Measurements from ENCODE around the gene WNT7A. TPM values are rescaled to one million over a fixed set of nuclear protein-coding genes. Genes with fewer than 3 reads are reported as not detected.

WNT7A gene
- total and polyA plus RNA-seq, 8 donors = 0.35 TPM; not detected in 7

- no peak for TF ChIP-seq POLR2A (IDR thresholded peaks at IDR 0.05)
- TF ChIP-seq EP300 (IDR thresholded peaks at IDR 0.05) = no peak
- TF ChIP-seq POLR2AphosphoS5 (IDR thresholded peaks at IDR 0.05) = no peak
- TF ChIP-seq CTCF (IDR thresholded peaks at IDR 0.05) = no peak
- peaks cover 0 to 11% (median 0%) of the 10 kb centered on the region in 4 donors for H3K9me3 ChIP-seq
- DNase-seq = no peak
- 78 to 92% (median 85%) methylated on average over 3 of the region's 3 CpGs for WGBS, 5 donors
- no peaks in the 10 kb centered on the region for H3K27me3 ChIP-seq
- no peaks in the 10 kb centered on the region for H3K36me3 ChIP-seq
- H3K4me1 ChIP-seq = no peaks in the 10 kb centered on the region
- no peak overlapping the region for H3K27ac ChIP-seq
- intact Hi-C loops (cut with DNase I; ENCODE audit: low total_unique reads) = no loop called here
- H3K4me3 ChIP-seq = no peak overlapping the region
Measured at GRCh38 chr3:13825311-13825579, 54.6 kb downstream of the WNT7A start.

- TF ChIP-seq EP300 (IDR thresholded peaks at IDR 0.05) (no peak), POLR2AphosphoS5 (IDR thresholded peaks at IDR 0.05) (no peak), POLR2A (IDR thresholded peaks at IDR 0.05) (no peak), CTCF (IDR thresholded peaks at IDR 0.05) (no peak)
- Histone ChIP-seq H3K4me1 (no peaks in the 10 kb centered on the region), H3K36me3 (no peaks in the 10 kb centered on the region), H3K9me3 (peaks cover 0 to 11% (median 0%) of the 10 kb centered on the region in 4 donors), H3K27me3 (no peaks in the 10 kb centered on the region), H3K27ac (no peak overlapping the region), H3K4me3 (no peak overlapping the region)
- intact Hi-C loops (cut with DNase I; ENCODE audit: low total_unique reads) = no loop called here
- DNase-seq = no peak
- 67 to 78% (median 78%) methylated on average over 7 to 8 of the region's 8 CpGs for whole genome bisulfite sequencing, 5 donors
Measured at GRCh38 chr3:13824521-13825310, 55.2 kb downstream of the WNT7A start.

- DNase-seq = no peak
- no peaks in the 10 kb centered on the region for H3K36me3 ChIP-seq
- H3K27me3 ChIP-seq = no peaks in the 10 kb centered on the region
- intact Hi-C loops (cut with DNase I; ENCODE audit: low total_unique reads) = no loop called here
- WGBS, 5 donors = 74 to 89% (median 81%) methylated on average over 3 of the region's 3 CpGs
- no peaks in the 10 kb centered on the region for H3K4me1 ChIP-seq
- TF ChIP-seq POLR2A (IDR thresholded peaks at IDR 0.05) (no peak), EP300 (IDR thresholded peaks at IDR 0.05) (no peak), POLR2AphosphoS5 (IDR thresholded peaks at IDR 0.05) (no peak), CTCF (IDR thresholded peaks at IDR 0.05) (no peak)
- no peak overlapping the region for H3K4me3 ChIP-seq
- no peak overlapping the region for H3K27ac ChIP-seq
- peaks cover 0 to 10% (median 6%) of the 10 kb centered on the region in 4 donors for H3K9me3 ChIP-seq
Measured at GRCh38 chr3:13823692-13824091, 56.2 kb downstream of the WNT7A start.

GRCh38 chr3:13822871-13823585, 56.8 kb downstream of the WNT7A start:
- no peak for DNase-seq
- no peak overlapping the region for H3K4me3 ChIP-seq
- intact Hi-C loops (cut with DNase I; ENCODE audit: low total_unique reads) = no loop called here
- peaks cover 0 to 13% (median 8%) of the 10 kb centered on the region in 4 donors for H3K9me3 ChIP-seq
- H3K4me1 ChIP-seq = no peaks in the 10 kb centered on the region
- TF ChIP-seq POLR2A (IDR thresholded peaks at IDR 0.05) (no peak), POLR2AphosphoS5 (IDR thresholded peaks at IDR 0.05) (no peak), CTCF (IDR thresholded peaks at IDR 0.05) (no peak), EP300 (IDR thresholded peaks at IDR 0.05) (no peak)
- no peak overlapping the region for H3K27ac ChIP-seq
- WGBS, 5 donors = 83 to 93% (median 84%) methylated on average over 5 to 8 of the region's 8 CpGs
- no peaks in the 10 kb centered on the region for H3K27me3 ChIP-seq
- no peaks in the 10 kb centered on the region for H3K36me3 ChIP-seq

All from stomach (tissue), 9 donors.